Coronary artery (tissue), 2 donors: Measurements from ENCODE around the gene NLGN1.

Source experiments
- DNase-seq: peaks from one replicate; pipeline ENCODE4 v3.0.0-alpha.2; 2017; ENCODE audit warnings: low spot score
- H3K27ac ChIP-seq, 2 donors: fragments of 200-600 bp; sonication (generic); one replicate each; pipeline ENCODE4 v1.5.1; 2016 to 2019
- H3K4me3 ChIP-seq: fragments of 200-600 bp; sonication (generic); 2 replicates; pipeline ENCODE4 v1.5.1; 2016; ENCODE audit warnings: mild to moderate bottlenecking, moderate library complexity
- CTCF ChIP-seq: fragments of 200-600 bp; sonication (generic); IDR thresholded peaks from one replicate; pipeline ENCODE4 v1.5.1; 2019; ENCODE audit warnings: antibody characterized with exemption

NLGN1 gene

GRCh38 chr3:173650596-173650995 lies 253.1 kb downstream of the NLGN1 start:
- no peak for TF ChIP-seq CTCF
- no peak overlapping the region for H3K4me3 ChIP-seq
- no peak for DNase-seq
- H3K27ac ChIP-seq = no peak overlapping the region

GRCh38 chr3:173652093-173652492 lies 254.5 kb downstream of the NLGN1 start:
- DNase-seq = no peak
- no peak overlapping the region for H3K4me3 ChIP-seq

GRCh38 chr3:173653781-173654180 lies 256.2 kb downstream of the NLGN1 start:
- no peak for TF ChIP-seq CTCF
- Histone ChIP-seq H3K27ac (no peak overlapping the region), H3K4me3 (no peak overlapping the region)
- no peak for DNase-seq

More at GRCh38 chr3:173652093-173652492, 254.5 kb downstream of the NLGN1 start:
- no peak for TF ChIP-seq CTCF
- no peak overlapping the region for H3K27ac ChIP-seq

- no peak for TF ChIP-seq CTCF
- DNase-seq = no peak
- no peak overlapping the region for H3K4me3 ChIP-seq
- no peak overlapping the region for H3K27ac ChIP-seq
Observed at GRCh38 chr3:173659972-173660371, 262.4 kb downstream of the NLGN1 start.

- no peak overlapping the region for H3K27ac ChIP-seq
- TF ChIP-seq CTCF = no peak
- DNase-seq = no peak
Observed at GRCh38 chr3:173660645-173661299, 263.2 kb downstream of the NLGN1 start.

GRCh38 chr3:173663696-173664111 lies 266.2 kb downstream of the NLGN1 start:
- no peak for DNase-seq
- no peak for TF ChIP-seq CTCF
- Histone ChIP-seq H3K27ac (no peak overlapping the region), H3K4me3 (no peak overlapping the region)

More at GRCh38 chr3:173660645-173661299, 263.2 kb downstream of the NLGN1 start:
- H3K4me3 ChIP-seq = no peak overlapping the region

- no peak for DNase-seq
- no peak overlapping the region for H3K4me3 ChIP-seq
- TF ChIP-seq CTCF = no peak
- H3K27ac ChIP-seq = no peak overlapping the region
Observed at GRCh38 chr3:173676094-173676493, 278.6 kb downstream of the NLGN1 start.
